Activated CD4-positive, alpha-beta T cell treated with anti-CD3 and anti-CD28 coated beads, Interleukin-2, amount 10 ng/mL, durations not matched to agents 7 days and 5 days (primary cell): ENCODE data around the gene MYH9. TPM values are rescaled to one million over a fixed set of nuclear protein-coding genes. Genes with fewer than 3 reads are reported as not detected.

Source experiments
- CTCF ChIA-PET: fragments of 350-600 bp; sonication (Branson Sonifier 250); formaldehyde crosslinking; loops from one replicate; lab custom pipeline; 2021; ENCODE audit warnings: antibody characterized with exemption; lab: Charles Lee
- POLR2A ChIA-PET: fragments of 350-600 bp; sonication (Branson Sonifier 250); formaldehyde crosslinking; loops from one replicate; lab custom pipeline; 2021; ENCODE audit warnings: antibody characterized with exemption; lab: Charles Lee
- DNase-seq: peaks from one replicate; pipeline ENCODE4 v3.0.0-alpha.2; 2020
- H3K27ac Mint-ChIP-seq: one replicate; pipeline ENCODE4 v1.8.0; 2021; ENCODE audit warnings: mild to moderate bottlenecking, moderate library complexity, mixed read lengths
- H3K27me3 Mint-ChIP-seq: one replicate; pipeline ENCODE4 v1.8.0; 2021; ENCODE audit warnings: mixed read lengths
- H3K36me3 Mint-ChIP-seq: one replicate; pipeline ENCODE4 v1.8.0; 2021; ENCODE audit warnings: low read depth, mixed read lengths
- H3K4me1 Mint-ChIP-seq: one replicate; pipeline ENCODE4 v1.8.0; 2021; ENCODE audit warnings: mixed read lengths
- H3K4me3 Mint-ChIP-seq: one replicate; pipeline ENCODE4 v1.8.0; 2021; ENCODE audit warnings: mild to moderate bottlenecking, moderate library complexity, mixed read lengths
- H3K9me3 Mint-ChIP-seq: one replicate; pipeline ENCODE4 v1.8.0; 2021; ENCODE audit warnings: mixed read lengths
- total RNA-seq, 2 experiments: library from RNA; stranded (reverse); gene quantifications; one replicate each; pipeline ENCODE4 v1.2.3, GENCODE V29; 2021

Gene MYH9
- total RNA-seq, 2 experiments from 2014 or later = 881 to 1,009 TPM

- peak; percentile 77 for DNase-seq
- CTCF ChIA-PET = interaction anchor here (0.7 to 3.5 kb wide), 8 partner anchors 10 to 141 kb away, joined by 3 to 12 read pairs (median 4); no protein-coding TSS in a partner anchor
- POLR2A ChIA-PET = interaction anchor here (0.6 kb wide), 1 partner anchor 9 kb away, joined by 3 read pairs; no protein-coding TSS in a partner anchor
- peaks cover 87% of the 10 kb centered on the region for H3K4me1 Mint-ChIP-seq
- peak overlapping the region; percentile 99 for H3K27ac Mint-ChIP-seq
- no peaks in the 10 kb centered on the region for H3K9me3 Mint-ChIP-seq
- peak overlapping the region; percentile 86 for H3K4me3 Mint-ChIP-seq
- H3K36me3 Mint-ChIP-seq = peaks cover 96% of the 10 kb centered on the region
- no peaks in the 10 kb centered on the region for H3K27me3 Mint-ChIP-seq
These were observed 58.3 kb downstream of the MYH9 start for GRCh38 chr22:36329254-36330078.

GRCh38 chr22:36328635-36329253 is 59.0 kb downstream of the MYH9 start:
- Mint-ChIP-seq H3K36me3 (peaks cover 94% of the 10 kb centered on the region), H3K9me3 (no peaks in the 10 kb centered on the region), H3K4me3 (peak overlapping the region; percentile 86), H3K27ac (peak overlapping the region; percentile 99), H3K4me1 (peaks cover 79% of the 10 kb centered on the region), H3K27me3 (no peaks in the 10 kb centered on the region)
- CTCF ChIA-PET = interaction anchor here (0.7 to 3.5 kb wide), 9 partner anchors 11 to 142 kb away, joined by 3 to 12 read pairs (median 4); no protein-coding TSS in a partner anchor
- DNase-seq = no peak
- POLR2A ChIA-PET = interaction anchor here (0.6 kb wide), 1 partner anchor 9 kb away, joined by 3 read pairs; no protein-coding TSS in a partner anchor

- H3K36me3 Mint-ChIP-seq = peaks cover 91% of the 10 kb centered on the region
These were observed 59.7 kb downstream of the MYH9 start for GRCh38 chr22:36327922-36328551.

GRCh38 chr22:36326178-36327161 is 61.3 kb downstream of the MYH9 start:
- H3K4me3 Mint-ChIP-seq = no peak overlapping the region
- peaks cover 83% of the 10 kb centered on the region for H3K36me3 Mint-ChIP-seq
- H3K27me3 Mint-ChIP-seq = no peaks in the 10 kb centered on the region
- H3K4me1 Mint-ChIP-seq = peaks cover 57% of the 10 kb centered on the region
- ChIA-PET POLR2A (no interaction called here), CTCF (interaction anchor here (0.9 to 3.5 kb wide), 6 partner anchors 25 to 160 kb away, joined by 3 to 12 read pairs (median 4); no protein-coding TSS in a partner anchor)
- peak overlapping the region; percentile 61 for H3K27ac Mint-ChIP-seq
- no peak for DNase-seq
- H3K9me3 Mint-ChIP-seq = no peaks in the 10 kb centered on the region

More at GRCh38 chr22:36327922-36328551, 59.7 kb downstream of the MYH9 start:
- Mint-ChIP-seq H3K27me3 (no peaks in the 10 kb centered on the region), H3K4me1 (peaks cover 72% of the 10 kb centered on the region), H3K27ac (peak overlapping the region; percentile 99), H3K4me3 (peak overlapping the region; percentile 86), H3K9me3 (no peaks in the 10 kb centered on the region)
- no peak for DNase-seq
- POLR2A ChIA-PET = no interaction called here
- CTCF ChIA-PET = interaction anchor here (1.0 to 3.5 kb wide), 7 partner anchors 11 to 143 kb away, joined by 3 to 12 read pairs (median 5); no protein-coding TSS in a partner anchor

GRCh38 chr22:36325154-36326031 is 62.4 kb downstream of the MYH9 start:
- Mint-ChIP-seq H3K9me3 (no peaks in the 10 kb centered on the region), H3K4me1 (peaks cover 47% of the 10 kb centered on the region), H3K27me3 (no peaks in the 10 kb centered on the region), H3K27ac (peak overlapping the region; percentile 10), H3K36me3 (peaks cover 81% of the 10 kb centered on the region), H3K4me3 (no peak overlapping the region)
- no peak for DNase-seq
- POLR2A ChIA-PET = no interaction called here
- CTCF ChIA-PET = interaction anchor here (0.9 to 1.9 kb wide), 8 partner anchors 9 to 161 kb away, joined by 3 to 8 read pairs (median 3); no protein-coding TSS in a partner anchor

- ChIA-PET CTCF (interaction anchor here (0.9 to 1.8 kb wide), 6 partner anchors 10 to 146 kb away, joined by 3 to 8 read pairs (median 4); no protein-coding TSS in a partner anchor), POLR2A (interaction anchor here (0.6 kb wide), 1 partner anchor 53 kb away, joined by 3 read pairs; no protein-coding TSS in a partner anchor)
- H3K4me3 Mint-ChIP-seq = no peak overlapping the region
These were observed 63.4 kb downstream of the MYH9 start for GRCh38 chr22:36324414-36324813.

GRCh38 chr22:36323855-36324331 is 63.9 kb downstream of the MYH9 start:
- H3K4me3 Mint-ChIP-seq = no peak overlapping the region
- H3K27ac Mint-ChIP-seq = no peak overlapping the region

More at GRCh38 chr22:36324414-36324813, 63.4 kb downstream of the MYH9 start:
- Mint-ChIP-seq H3K4me1 (peaks cover 37% of the 10 kb centered on the region), H3K27ac (peak overlapping the region; percentile 19), H3K9me3 (no peaks in the 10 kb centered on the region), H3K27me3 (no peaks in the 10 kb centered on the region), H3K36me3 (peaks cover 81% of the 10 kb centered on the region)
- no peak for DNase-seq

GRCh38 chr22:36323182-36323854 is 64.4 kb downstream of the MYH9 start:
- ChIA-PET CTCF (interaction anchor here (0.6 to 1.2 kb wide), 3 partner anchors 74 to 179 kb away, joined by 3 to 5 read pairs (median 3); no protein-coding TSS in a partner anchor), POLR2A (no interaction called here)
- H3K27ac Mint-ChIP-seq = peak overlapping the region; percentile 60
- H3K4me3 Mint-ChIP-seq = no peak overlapping the region
- H3K9me3 Mint-ChIP-seq = no peaks in the 10 kb centered on the region
- no peak for DNase-seq
- peaks cover 77% of the 10 kb centered on the region for H3K36me3 Mint-ChIP-seq
- H3K4me1 Mint-ChIP-seq = peaks cover 27% of the 10 kb centered on the region
- no peaks in the 10 kb centered on the region for H3K27me3 Mint-ChIP-seq

More at GRCh38 chr22:36323855-36324331, 63.9 kb downstream of the MYH9 start:
- H3K36me3 Mint-ChIP-seq = peaks cover 81% of the 10 kb centered on the region
- ChIA-PET POLR2A (interaction anchor here (0.6 kb wide), 1 partner anchor 53 kb away, joined by 3 read pairs; no protein-coding TSS in a partner anchor), CTCF (interaction anchor here (1.1 to 1.2 kb wide), 4 partner anchors 11 to 73 kb away, joined by 3 to 5 read pairs (median 4); no protein-coding TSS in a partner anchor)
- no peaks in the 10 kb centered on the region for H3K9me3 Mint-ChIP-seq
- H3K4me1 Mint-ChIP-seq = peaks cover 32% of the 10 kb centered on the region
- no peaks in the 10 kb centered on the region for H3K27me3 Mint-ChIP-seq
- no peak for DNase-seq

GRCh38 chr22:36322602-36322915 is 65.2 kb downstream of the MYH9 start:
- H3K27ac Mint-ChIP-seq = no peak overlapping the region
- H3K27me3 Mint-ChIP-seq = no peaks in the 10 kb centered on the region
- H3K4me1 Mint-ChIP-seq = peaks cover 21% of the 10 kb centered on the region
- POLR2A ChIA-PET = no interaction called here
- CTCF ChIA-PET = interaction anchor here (0.6 to 2.5 kb wide), 3 partner anchors 21 to 180 kb away, joined by 3 to 10 read pairs (median 3); no protein-coding TSS in a partner anchor
- peaks cover 74% of the 10 kb centered on the region for H3K36me3 Mint-ChIP-seq
- H3K9me3 Mint-ChIP-seq = no peaks in the 10 kb centered on the region
- no peak for DNase-seq
- no peak overlapping the region for H3K4me3 Mint-ChIP-seq
